ENCODE data around the gene HSPB1.
A peak's percentile ranks its signal among the peaks of the same experiment; 100 is the strongest.
"Not testable (repeated sequence)": the region's sequence is repeated elsewhere in the genome, so short reads cannot be mapped to it uniquely, and the experiment has no call there.

The HSPB1 gene

GRCh38 chr7:76302347-76303201, at the start of gene HSPB1:
TSS of gene HSPB1 (plus strand) at chr7:76302673. CDS start at chr7:76302713, 40 bp downstream.
- peak in 1 of 2 donors; percentile 40 for DNase-seq (ENCODE audit: low read depth in 2 of 2)

GRCh38 chr7:76254781-76255180, 47.7 kb upstream of the HSPB1 start:
- no peak for DNase-seq (ENCODE audit: low read depth in 2 of 2)

- DNase-seq (ENCODE audit: low read depth in 2 of 2): no peak
These were observed 44.5 kb upstream of the HSPB1 start for GRCh38 chr7:76257973-76258372.

- no peak for DNase-seq (ENCODE audit: low read depth in 2 of 2)
These were observed 43.1 kb upstream of the HSPB1 start for GRCh38 chr7:76259124-76260093.

- DNase-seq (ENCODE audit: low read depth in 2 of 2): peak in 1 of 2 donors; percentile 26
These were observed 42.2 kb upstream of the HSPB1 start for GRCh38 chr7:76260171-76260703.

- DNase-seq (ENCODE audit: low read depth in 2 of 2): no peak
These were observed 41.1 kb upstream of the HSPB1 start for GRCh38 chr7:76261329-76261728.

- DNase-seq (ENCODE audit: low read depth in 2 of 2): no peak
These were observed 40.5 kb upstream of the HSPB1 start for GRCh38 chr7:76261931-76262330.

- DNase-seq (ENCODE audit: low read depth in 2 of 2): no peak
These were observed 39.6 kb upstream of the HSPB1 start for GRCh38 chr7:76262683-76263402.

GRCh38 chr7:76265299-76265698, 37.2 kb upstream of the HSPB1 start:
- no peak for DNase-seq (ENCODE audit: low read depth in 2 of 2)

- no peak for DNase-seq (ENCODE audit: low read depth in 2 of 2)
These were observed 35.2 kb upstream of the HSPB1 start for GRCh38 chr7:76267107-76267893.

GRCh38 chr7:76267894-76268183, 34.6 kb upstream of the HSPB1 start:
- DNase-seq (ENCODE audit: low read depth in 2 of 2): no peak

- DNase-seq (ENCODE audit: low read depth in 2 of 2): no peak
These were observed 34.1 kb upstream of the HSPB1 start for GRCh38 chr7:76268376-76268775.

- no peak for DNase-seq (ENCODE audit: low read depth in 2 of 2)
These were observed 32.6 kb upstream of the HSPB1 start for GRCh38 chr7:76269895-76270294.

- not testable (repeated sequence) for DNase-seq (ENCODE audit: low read depth in 2 of 2)
These were observed 31.1 kb upstream of the HSPB1 start for GRCh38 chr7:76271384-76271783.

- DNase-seq (ENCODE audit: low read depth in 2 of 2): no peak
These were observed 30.3 kb upstream of the HSPB1 start for GRCh38 chr7:76272142-76272541.

- DNase-seq (ENCODE audit: low read depth in 2 of 2): no peak
These were observed 29.5 kb upstream of the HSPB1 start for GRCh38 chr7:76272851-76273497.

- no peak for DNase-seq (ENCODE audit: low read depth in 2 of 2)
These were observed 29.0 kb upstream of the HSPB1 start for GRCh38 chr7:76273503-76273902.

GRCh38 chr7:76278540-76278939, 23.9 kb upstream of the HSPB1 start:
- DNase-seq (ENCODE audit: low read depth in 2 of 2): no peak

- no peak for DNase-seq (ENCODE audit: low read depth in 2 of 2)
These were observed 22.1 kb upstream of the HSPB1 start for GRCh38 chr7:76280408-76280807.

GRCh38 chr7:76281006-76281705, 21.3 kb upstream of the HSPB1 start:
- DNase-seq (ENCODE audit: low read depth in 2 of 2): no peak

Data from stimulated activated CD8-positive, alpha-beta memory T cell treated with anti-CD3 and anti-CD28 coated beads, Interleukin-2, amount 100 ng/mL, for 1 hour (primary cell).